Measurements from ENCODE around the gene OVCH1.

- TF ChIP-seq CBX3 (IDR thresholded peaks at IDR 0.05; ENCODE audit: borderline replicate concordance, low read depth), result no peak
- TF ChIP-seq, protein P1, sequence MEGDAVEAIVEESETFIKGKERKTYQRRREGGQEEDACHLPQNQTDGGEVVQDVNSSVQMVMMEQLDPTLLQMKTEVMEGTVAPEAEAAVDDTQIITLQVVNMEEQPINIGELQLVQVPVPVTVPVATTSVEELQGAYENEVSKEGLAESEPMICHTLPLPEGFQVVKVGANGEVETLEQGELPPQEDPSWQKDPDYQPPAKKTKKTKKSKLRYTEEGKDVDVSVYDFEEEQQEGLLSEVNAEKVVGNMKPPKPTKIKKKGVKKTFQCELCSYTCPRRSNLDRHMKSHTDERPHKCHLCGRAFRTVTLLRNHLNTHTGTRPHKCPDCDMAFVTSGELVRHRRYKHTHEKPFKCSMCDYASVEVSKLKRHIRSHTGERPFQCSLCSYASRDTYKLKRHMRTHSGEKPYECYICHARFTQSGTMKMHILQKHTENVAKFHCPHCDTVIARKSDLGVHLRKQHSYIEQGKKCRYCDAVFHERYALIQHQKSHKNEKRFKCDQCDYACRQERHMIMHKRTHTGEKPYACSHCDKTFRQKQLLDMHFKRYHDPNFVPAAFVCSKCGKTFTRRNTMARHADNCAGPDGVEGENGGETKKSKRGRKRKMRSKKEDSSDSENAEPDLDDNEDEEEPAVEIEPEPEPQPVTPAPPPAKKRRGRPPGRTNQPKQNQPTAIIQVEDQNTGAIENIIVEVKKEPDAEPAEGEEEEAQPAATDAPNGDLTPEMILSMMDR (IDR thresholded peaks at IDR 0.05 in 2 of 3, conservative IDR thresholded peaks at IDR 0.05 in 1 of 3; ENCODE audit: control insufficient read depth in 2 of 3, extremely low read depth in 1 of 3, insufficient read depth in 1 of 3, low read depth in 3 of 3, low read length in 3 of 3), result no peak
- TF ChIP-seq, protein P2, sequence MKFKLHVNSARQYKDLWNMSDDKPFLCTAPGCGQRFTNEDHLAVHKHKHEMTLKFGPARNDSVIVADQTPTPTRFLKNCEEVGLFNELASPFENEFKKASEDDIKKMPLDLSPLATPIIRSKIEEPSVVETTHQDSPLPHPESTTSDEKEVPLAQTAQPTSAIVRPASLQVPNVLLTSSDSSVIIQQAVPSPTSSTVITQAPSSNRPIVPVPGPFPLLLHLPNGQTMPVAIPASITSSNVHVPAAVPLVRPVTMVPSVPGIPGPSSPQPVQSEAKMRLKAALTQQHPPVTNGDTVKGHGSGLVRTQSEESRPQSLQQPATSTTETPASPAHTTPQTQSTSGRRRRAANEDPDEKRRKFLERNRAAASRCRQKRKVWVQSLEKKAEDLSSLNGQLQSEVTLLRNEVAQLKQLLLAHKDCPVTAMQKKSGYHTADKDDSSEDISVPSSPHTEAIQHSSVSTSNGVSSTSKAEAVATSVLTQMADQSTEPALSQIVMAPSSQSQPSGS (IDR thresholded peaks at IDR 0.05; ENCODE audit: low read length), result no peak
Measured at GRCh38 chr12:29531471-29531870, 34.0 kb upstream of the OVCH1 start.

All from GM12878 (cell line).